ENCODE results near the gene PMPCA. TPM values are rescaled to one million over a fixed set of nuclear protein-coding genes. Genes with fewer than 3 reads are reported as not detected.

Gene PMPCA
- total RNA-seq, 2 donors from 2014 or later = 82.7 to 85.4 TPM

DNA sequence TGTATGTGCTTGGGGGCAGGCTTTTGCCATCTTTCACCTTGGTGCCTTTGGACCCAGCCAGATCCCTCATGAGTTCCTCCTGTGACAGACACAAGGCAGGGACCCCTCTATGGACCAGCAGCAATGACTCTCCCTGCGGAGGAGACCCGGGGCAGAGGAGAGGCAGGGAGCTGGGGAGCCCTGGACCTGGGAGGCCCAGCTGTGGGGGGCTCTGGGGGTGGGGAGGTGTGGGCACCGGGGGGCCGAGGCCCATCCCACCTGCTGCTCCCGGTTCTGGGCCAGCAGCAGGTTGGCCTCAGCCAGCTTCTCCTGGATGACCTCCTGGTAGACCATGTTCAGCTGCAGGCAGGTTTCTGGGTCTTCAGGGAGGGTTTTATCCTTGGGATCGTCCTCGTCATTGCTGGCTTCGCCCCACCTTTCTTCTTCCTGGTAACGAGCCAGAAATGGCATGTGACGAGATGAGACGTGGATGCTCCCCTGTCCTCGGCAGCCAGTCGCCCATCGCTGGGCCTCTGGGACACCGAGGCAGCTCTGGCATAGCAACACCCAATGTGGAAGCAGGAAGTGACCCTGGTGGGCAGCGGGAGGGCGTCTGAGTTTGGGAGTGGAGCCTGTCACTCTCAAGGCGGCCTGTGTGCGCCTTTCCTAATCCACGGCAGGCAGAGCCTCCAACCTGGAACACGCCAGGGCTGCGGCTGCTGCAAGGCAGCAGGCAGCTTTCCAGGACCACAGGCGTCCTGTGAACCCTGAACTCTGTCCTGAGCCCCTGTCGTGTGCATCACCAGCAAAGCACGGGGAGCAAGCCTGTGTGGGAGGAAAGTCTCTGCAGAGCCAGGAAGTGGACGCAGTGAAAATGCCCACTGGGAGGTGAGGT is 14.9 kb upstream of the PMPCA start:
- Mint-ChIP-seq H3K4me1 (peaks cover 7% of the 10 kb centered on the region), H3K9me3 (no peaks in the 10 kb centered on the region), H3K4me3 (no peak overlapping the region), H3K36me3 (ENCODE audit: low read depth) (peaks cover 44% of the 10 kb centered on the region), H3K27ac (no peak overlapping the region), H3K27me3 (ENCODE audit: insufficient read depth) (no peaks in the 10 kb centered on the region)
- peaks cover 75% of the 10 kb centered on the region for H3K36me3 ChIP-seq (ENCODE audit: control insufficient read depth, insufficient read depth, low read length)
- no peak overlapping the region for H3K4me3 ChIP-seq (ENCODE audit: low read length)
- WGBS, 2 experiments (ENCODE audit: insufficient coverage in 1 of 2, insufficient read length in 1 of 2) = 92 to 97% methylated on average over 13 to 26 of the region's 26 CpGs
- H3K27me3 ChIP-seq (ENCODE audit: control insufficient read depth, insufficient read depth, low read length, poor library complexity, severe bottlenecking) = no peaks in the 10 kb centered on the region
- DNase-seq = no peak
- no peaks in the 10 kb centered on the region for H3K9me3 ChIP-seq (ENCODE audit: control insufficient read depth, low read length)
- H3K27ac ChIP-seq (ENCODE audit: low read depth, low read length) = no peak overlapping the region
- no peak overlapping the region for H3K9ac ChIP-seq (ENCODE audit: extremely low read depth, low read length, poor library complexity, severe bottlenecking)
- H3K4me1 ChIP-seq (ENCODE audit: control insufficient read depth, insufficient read depth, low read length) = peaks cover 6% of the 10 kb centered on the region
- TF ChIP-seq, protein P1, sequence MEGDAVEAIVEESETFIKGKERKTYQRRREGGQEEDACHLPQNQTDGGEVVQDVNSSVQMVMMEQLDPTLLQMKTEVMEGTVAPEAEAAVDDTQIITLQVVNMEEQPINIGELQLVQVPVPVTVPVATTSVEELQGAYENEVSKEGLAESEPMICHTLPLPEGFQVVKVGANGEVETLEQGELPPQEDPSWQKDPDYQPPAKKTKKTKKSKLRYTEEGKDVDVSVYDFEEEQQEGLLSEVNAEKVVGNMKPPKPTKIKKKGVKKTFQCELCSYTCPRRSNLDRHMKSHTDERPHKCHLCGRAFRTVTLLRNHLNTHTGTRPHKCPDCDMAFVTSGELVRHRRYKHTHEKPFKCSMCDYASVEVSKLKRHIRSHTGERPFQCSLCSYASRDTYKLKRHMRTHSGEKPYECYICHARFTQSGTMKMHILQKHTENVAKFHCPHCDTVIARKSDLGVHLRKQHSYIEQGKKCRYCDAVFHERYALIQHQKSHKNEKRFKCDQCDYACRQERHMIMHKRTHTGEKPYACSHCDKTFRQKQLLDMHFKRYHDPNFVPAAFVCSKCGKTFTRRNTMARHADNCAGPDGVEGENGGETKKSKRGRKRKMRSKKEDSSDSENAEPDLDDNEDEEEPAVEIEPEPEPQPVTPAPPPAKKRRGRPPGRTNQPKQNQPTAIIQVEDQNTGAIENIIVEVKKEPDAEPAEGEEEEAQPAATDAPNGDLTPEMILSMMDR (conservative IDR thresholded peaks at IDR 0.05) = no peak

DNA sequence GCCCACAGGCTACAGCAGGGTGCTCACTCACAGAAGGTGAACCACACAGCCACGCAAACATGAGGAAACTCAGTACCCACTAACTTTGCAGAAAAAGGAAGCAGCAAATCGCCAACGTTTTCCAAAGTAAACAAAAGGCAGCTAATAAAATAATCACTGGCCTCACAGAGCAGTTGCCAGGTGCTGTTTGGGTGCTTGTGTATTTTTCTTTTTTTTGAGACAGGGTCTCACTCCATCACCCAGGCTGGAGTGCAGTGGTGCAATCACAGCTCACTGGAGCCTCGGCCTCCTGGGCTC is 14.3 kb upstream of the PMPCA start:
- no peak overlapping the region for H3K9ac ChIP-seq (ENCODE audit: extremely low read depth, low read length, poor library complexity, severe bottlenecking)
- TF ChIP-seq, protein P1 (conservative IDR thresholded peaks at IDR 0.05) = no peak
- Mint-ChIP-seq H3K36me3 (ENCODE audit: low read depth) (peaks cover 43% of the 10 kb centered on the region), H3K4me1 (peaks cover 7% of the 10 kb centered on the region), H3K27ac (no peak overlapping the region), H3K4me3 (no peak overlapping the region), H3K27me3 (ENCODE audit: insufficient read depth) (no peaks in the 10 kb centered on the region), H3K9me3 (no peaks in the 10 kb centered on the region)
- DNase-seq = no peak
- peaks cover 6% of the 10 kb centered on the region for H3K4me1 ChIP-seq (ENCODE audit: control insufficient read depth, insufficient read depth, low read length)
- WGBS, 2 experiments (ENCODE audit: insufficient coverage in 1 of 2, insufficient read length in 1 of 2) = 92 to 94% methylated on average over 4 of the region's 4 CpGs
- peaks cover 72% of the 10 kb centered on the region for H3K36me3 ChIP-seq (ENCODE audit: control insufficient read depth, insufficient read depth, low read length)
- no peak overlapping the region for H3K4me3 ChIP-seq (ENCODE audit: low read length)
- no peaks in the 10 kb centered on the region for H3K9me3 ChIP-seq (ENCODE audit: control insufficient read depth, low read length)
- no peaks in the 10 kb centered on the region for H3K27me3 ChIP-seq (ENCODE audit: control insufficient read depth, insufficient read depth, low read length, poor library complexity, severe bottlenecking)
- no peak overlapping the region for H3K27ac ChIP-seq (ENCODE audit: low read depth, low read length)

- Mint-ChIP-seq H3K9me3 (no peaks in the 10 kb centered on the region), H3K4me3 (no peak overlapping the region), H3K4me1 (peaks cover 7% of the 10 kb centered on the region), H3K27me3 (ENCODE audit: insufficient read depth) (no peaks in the 10 kb centered on the region), H3K27ac (no peak overlapping the region), H3K36me3 (ENCODE audit: low read depth) (peaks cover 41% of the 10 kb centered on the region)
- H3K4me1 ChIP-seq (ENCODE audit: control insufficient read depth, insufficient read depth, low read length) = peaks cover 6% of the 10 kb centered on the region
- no peak overlapping the region for H3K9ac ChIP-seq (ENCODE audit: extremely low read depth, low read length, poor library complexity, severe bottlenecking)
- no peak for DNase-seq
- no peak overlapping the region for H3K27ac ChIP-seq (ENCODE audit: low read depth, low read length)
- no peaks in the 10 kb centered on the region for H3K9me3 ChIP-seq (ENCODE audit: control insufficient read depth, low read length)
- H3K36me3 ChIP-seq (ENCODE audit: control insufficient read depth, insufficient read depth, low read length) = peaks cover 63% of the 10 kb centered on the region
- 96% methylated on average over 5 of the region's 6 CpGs; no CpG with 5 or more reads in 1 of the 2 experiments for WGBS, 2 experiments (ENCODE audit: insufficient coverage in 1 of 2, insufficient read length in 1 of 2)
- TF ChIP-seq, protein P1 (conservative IDR thresholded peaks at IDR 0.05) = no peak
- H3K4me3 ChIP-seq (ENCODE audit: low read length) = no peak overlapping the region
- H3K27me3 ChIP-seq (ENCODE audit: control insufficient read depth, insufficient read depth, low read length, poor library complexity, severe bottlenecking) = no peaks in the 10 kb centered on the region
Measured at GRCh38 chr9:136397643-136398042, 12.8 kb upstream of the PMPCA start.
